GM12891 (cell line): Measurements from ENCODE around the gene COMMD1. TPM values are rescaled to one million over a fixed set of nuclear protein-coding genes. Genes with fewer than 3 reads are reported as not detected.
"Not testable (repeated sequence)": the region's sequence is repeated elsewhere in the genome, so short reads cannot be mapped to it uniquely, and the experiment has no call there.

Source experiments
- DNase-seq: peaks from one replicate; pipeline ENCODE4 v3.0.0; 2011; ENCODE audit warnings: low spot score; ENCODE audit not compliant: insufficient read length
- FAIRE-seq: peaks from 2 replicates; lab custom pipeline; 2011; peaks lifted over from hg19 to GRCh38; lab: Jason Lieb, UNC
- PAX5 ChIP-seq: IDR thresholded peaks from 2 replicates; pipeline ENCODE4 v1.6.1; 2011; ENCODE audit warnings: low read length, moderate library complexity, mild to moderate bottlenecking; ENCODE audit not compliant: insufficient read depth, severe bottlenecking
- POLR2A ChIP-seq: IDR thresholded peaks from 2 replicates; pipeline ENCODE4 v1.6.1; 2011; ENCODE audit warnings: low read depth, low read length, control low read depth
- POLR2AphosphoS5 ChIP-seq: IDR thresholded peaks from 2 replicates; pipeline ENCODE4 v1.6.1; 2011; ENCODE audit warnings: low read depth, low read length, control low read depth
- POU2F2 ChIP-seq: IDR thresholded peaks from 2 replicates; pipeline ENCODE4 v1.6.1; 2011; ENCODE audit warnings: low read depth, mild to moderate bottlenecking, control low read depth, low read length, moderate library complexity
- SPI1 ChIP-seq: IDR thresholded peaks from 2 replicates; pipeline ENCODE4 v1.6.1; 2011; ENCODE audit warnings: low read depth, low read length, control low read depth
- TAF1 ChIP-seq: IDR thresholded peaks from 2 replicates; pipeline ENCODE4 v1.6.1; 2011; ENCODE audit warnings: low read depth, low read length, control low read depth
- polyA plus RNA-seq: library from polyadenylated mRNA; unstranded; fragments of >200 nt; gene quantifications from one replicate; pipeline ENCODE4 v1.2.1, GENCODE V29; 2012; ENCODE audit warnings: low read depth, missing spikeins, inconsistent platforms; ENCODE audit not compliant: missing spikeins

The COMMD1 gene
- 94.9 TPM for polyA plus RNA-seq

DNA sequence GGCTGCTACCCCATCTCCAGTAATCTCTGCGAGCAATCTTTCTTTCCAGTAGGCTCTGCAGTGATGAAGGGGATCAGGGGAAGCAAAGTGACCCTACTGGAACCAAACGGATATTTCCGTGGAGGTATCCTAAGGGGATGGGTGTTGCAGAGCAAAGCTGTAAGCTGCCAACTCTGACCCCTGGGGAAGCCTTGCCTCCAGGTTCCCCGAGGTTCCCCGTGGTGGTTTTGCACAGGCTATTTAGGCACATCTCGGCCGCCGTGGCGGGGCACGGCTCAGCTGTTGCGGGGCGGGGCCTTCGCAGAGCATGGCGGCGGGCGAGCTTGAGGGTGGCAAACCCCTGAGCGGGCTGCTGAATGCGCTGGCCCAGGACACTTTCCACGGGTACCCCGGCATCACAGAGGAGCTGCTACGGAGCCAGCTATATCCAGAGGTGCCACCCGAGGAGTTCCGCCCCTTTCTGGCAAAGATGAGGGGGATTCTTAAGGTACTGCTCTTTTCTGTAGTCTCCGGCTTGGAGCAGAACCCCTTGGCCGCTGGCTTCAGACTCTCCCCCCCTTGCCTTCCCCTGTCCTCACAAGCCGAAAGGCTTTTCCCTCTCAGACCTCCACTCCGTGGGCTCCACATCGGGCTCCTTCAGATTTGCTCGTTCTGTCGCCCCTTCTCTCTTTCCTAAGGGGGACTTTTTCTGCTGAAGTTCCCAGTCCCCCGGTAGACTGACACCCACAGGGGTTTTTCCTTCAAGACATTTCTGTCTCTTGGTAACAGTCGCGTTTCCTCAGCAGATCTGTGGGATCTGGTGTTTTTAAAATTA, at the start of gene COMMD1:
COMMD1 (plus strand) TSS at position 303 of the 814 bp plus-strand sequence; CDS start at position 308, 5 bp downstream.
- peak; percentile 81 for TF ChIP-seq POLR2AphosphoS5
- TF ChIP-seq POLR2A, result peak; percentile 89
- TF ChIP-seq POU2F2, result peak; percentile 88
- no peak for TF ChIP-seq SPI1
- peak; percentile 97 for TF ChIP-seq TAF1
- peak; percentile 56 for TF ChIP-seq PAX5
- DNase-seq, result peak; percentile 56
- peak; percentile 91 for FAIRE-seq

DNA sequence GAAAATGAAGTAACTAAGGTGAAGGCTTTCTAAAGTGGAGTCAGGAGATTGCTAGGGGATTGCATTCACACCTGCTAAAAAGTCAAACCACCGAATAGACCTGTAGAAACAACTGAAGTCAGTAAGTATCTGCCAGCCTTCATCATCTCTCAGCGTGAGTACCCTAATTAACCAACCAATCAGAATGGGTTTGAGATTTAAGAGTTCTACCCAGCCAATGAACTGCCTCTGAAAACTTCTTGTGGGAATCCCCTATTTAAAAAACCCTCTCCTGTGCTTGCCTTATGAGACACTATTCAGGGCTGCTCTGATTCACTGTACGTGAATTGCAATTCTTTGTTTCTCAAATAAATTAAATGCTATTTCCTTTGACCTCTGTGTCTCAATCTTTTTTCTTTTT, 48.2 kb upstream of the COMMD1 start:
- DNase-seq (no peak), FAIRE-seq (no peak)
- TF ChIP-seq POLR2AphosphoS5 (no peak), SPI1 (no peak), TAF1 (no peak), POU2F2 (no peak), POLR2A (no peak), PAX5 (no peak)

DNA sequence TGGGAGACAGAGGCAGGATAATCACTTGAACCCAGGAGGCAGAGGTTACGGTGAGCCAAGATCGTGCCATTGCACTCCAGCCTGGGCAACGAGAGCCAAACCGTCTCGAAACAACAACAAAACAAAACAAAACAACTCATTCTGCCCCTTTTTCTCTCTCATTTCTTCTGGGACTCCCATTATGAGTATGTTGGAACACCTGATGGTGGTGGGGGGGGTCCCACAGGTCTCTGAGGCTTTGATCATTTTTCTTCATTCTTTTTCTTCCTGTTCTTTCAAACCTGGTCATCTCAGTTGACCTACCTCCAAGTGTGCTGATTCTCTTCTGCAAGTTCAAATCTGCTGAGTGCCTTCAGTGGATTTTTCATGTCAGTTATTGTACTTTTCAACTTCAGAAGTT, 43.4 kb upstream of the COMMD1 start:
- DNase-seq (no peak), FAIRE-seq (no peak)
- TF ChIP-seq PAX5 (no peak), POLR2A (no peak), POU2F2 (no peak), POLR2AphosphoS5 (no peak), TAF1 (no peak), SPI1 (no peak)

DNA sequence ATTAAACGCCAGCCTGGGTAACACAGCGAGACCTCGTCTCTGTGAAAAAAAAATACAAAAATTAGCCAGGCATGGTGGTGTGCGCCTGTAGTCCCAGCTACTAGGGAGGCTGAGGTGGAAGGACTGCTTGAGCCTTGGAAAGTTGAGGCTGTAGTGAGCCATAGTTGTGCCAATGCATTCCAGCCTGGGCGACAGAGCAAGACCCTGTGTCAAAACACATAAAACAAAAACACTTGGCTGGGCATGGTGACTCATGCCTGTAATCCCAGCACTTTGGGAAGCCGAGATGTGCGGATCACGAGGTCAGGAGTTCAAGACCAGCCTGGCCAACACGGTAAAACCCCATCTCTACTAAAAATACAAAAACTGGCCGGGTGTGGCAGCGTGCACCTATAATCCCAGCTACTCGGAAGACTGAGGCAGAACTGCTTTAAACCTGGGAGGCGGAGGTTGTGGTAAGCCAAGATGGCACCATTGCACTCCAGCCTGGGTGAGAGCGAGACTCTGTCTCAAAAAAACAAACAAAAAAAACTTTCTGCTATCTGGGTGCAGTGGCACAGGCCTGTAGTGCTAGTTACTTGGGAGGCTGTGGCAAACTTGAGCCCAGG, 38.9 kb upstream of the COMMD1 start:
- not testable (repeated sequence) for DNase-seq, FAIRE-seq

DNA sequence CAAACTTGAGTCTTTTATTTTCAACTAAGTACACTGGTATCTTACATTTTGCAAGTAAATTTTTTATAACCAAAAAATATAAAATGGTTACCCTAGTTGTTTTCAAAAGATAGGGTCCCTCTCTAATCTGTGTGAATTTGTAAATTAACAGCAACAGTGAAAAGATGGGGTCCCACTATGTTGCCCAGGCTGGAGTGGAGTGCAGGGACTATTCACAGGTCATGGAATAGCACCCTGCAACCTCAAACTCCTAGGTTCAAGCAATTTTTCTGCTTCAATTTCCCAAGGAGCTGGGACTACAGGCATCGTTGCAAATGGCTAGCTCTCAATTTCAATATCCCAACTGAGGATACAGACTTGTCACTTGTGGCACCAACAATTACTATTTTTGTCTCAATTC, 29.1 kb upstream of the COMMD1 start:
- TF ChIP-seq POU2F2 (no peak), TAF1 (no peak), POLR2A (no peak), POLR2AphosphoS5 (no peak), PAX5 (no peak), SPI1 (no peak)
- FAIRE-seq (no peak), DNase-seq (no peak)

DNA sequence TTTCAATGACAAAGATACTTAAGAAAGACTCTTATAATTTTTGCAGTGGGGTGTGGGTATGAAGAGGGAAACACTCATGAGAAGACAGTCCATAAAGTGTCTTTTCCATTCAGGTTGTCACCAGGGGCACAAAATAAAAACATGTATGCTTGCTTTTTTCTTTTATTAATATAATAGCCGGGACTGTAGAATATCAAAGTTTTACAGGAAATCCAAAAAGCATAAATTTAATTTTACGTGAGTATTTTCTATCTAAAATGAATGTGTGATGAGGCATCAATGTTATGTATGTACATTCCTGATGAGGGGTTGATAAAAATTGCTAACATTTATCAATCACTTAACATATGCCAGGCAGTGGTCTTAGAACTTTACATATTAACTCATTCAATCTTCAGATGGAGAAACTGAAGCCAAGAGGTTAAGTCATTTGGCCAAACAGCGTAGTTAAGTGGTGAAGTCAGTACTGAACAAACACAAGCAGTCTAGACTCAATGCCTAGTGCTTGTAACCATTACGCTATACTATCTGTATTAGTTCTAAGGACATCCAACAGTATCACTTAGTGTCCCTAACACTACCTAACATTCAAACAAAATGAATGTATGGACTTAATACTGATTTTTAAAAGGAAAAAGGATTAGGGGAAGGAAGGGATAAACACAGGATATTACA, 27.8 kb upstream of the COMMD1 start:
- peak; percentile 31 for FAIRE-seq
- TF ChIP-seq POU2F2, result no peak
- TF ChIP-seq PAX5, result no peak
- TF ChIP-seq POLR2AphosphoS5, result no peak
- TF ChIP-seq SPI1, result no peak
- TF ChIP-seq TAF1, result no peak
- TF ChIP-seq POLR2A, result no peak

DNA sequence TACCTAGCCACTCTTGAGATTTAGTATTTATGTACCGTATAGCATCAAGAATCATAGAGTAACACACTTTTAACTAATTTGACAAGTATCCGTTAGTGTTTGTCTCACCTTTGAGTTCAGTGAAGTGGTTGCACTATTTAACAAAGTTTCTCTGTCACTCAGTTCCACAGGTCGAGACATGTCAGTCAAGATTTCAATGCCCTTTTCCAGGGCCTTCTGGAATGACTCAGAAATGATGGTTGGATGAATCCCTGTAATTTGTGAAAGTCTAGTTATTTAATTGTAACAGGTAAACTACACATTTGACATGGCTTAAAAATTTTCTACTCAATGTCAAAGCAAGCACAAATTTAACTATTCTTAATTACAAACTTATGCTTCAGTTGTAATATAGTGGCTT, 26.7 kb upstream of the COMMD1 start:
- no peak for DNase-seq

More for the DNA sequence above, 27.8 kb upstream of the COMMD1 start:
- no peak for DNase-seq

DNA sequence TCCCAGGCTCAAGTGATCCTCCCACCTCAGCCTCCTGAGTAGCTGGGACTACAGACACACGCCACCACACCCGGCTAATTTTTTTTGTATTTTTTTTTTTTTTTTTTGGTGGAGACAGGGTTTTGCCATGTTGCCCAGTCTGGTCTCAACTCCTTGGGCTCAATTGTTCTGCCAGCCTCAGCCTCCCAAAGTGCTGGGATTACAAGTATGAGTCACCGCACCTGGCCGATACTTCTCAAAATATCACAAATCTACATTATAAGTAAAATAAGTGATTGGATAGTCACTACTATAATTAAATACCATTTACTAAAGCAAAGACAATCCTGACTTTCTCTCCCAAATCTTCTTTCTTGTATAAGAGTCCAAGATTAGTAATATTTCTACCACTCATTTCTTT, 26.1 kb upstream of the COMMD1 start:
- FAIRE-seq, DNase-seq: not testable (repeated sequence)

More for the DNA sequence above, 26.7 kb upstream of the COMMD1 start:
- no peak for FAIRE-seq
- TF ChIP-seq POU2F2 (no peak), SPI1 (no peak)

DNA sequence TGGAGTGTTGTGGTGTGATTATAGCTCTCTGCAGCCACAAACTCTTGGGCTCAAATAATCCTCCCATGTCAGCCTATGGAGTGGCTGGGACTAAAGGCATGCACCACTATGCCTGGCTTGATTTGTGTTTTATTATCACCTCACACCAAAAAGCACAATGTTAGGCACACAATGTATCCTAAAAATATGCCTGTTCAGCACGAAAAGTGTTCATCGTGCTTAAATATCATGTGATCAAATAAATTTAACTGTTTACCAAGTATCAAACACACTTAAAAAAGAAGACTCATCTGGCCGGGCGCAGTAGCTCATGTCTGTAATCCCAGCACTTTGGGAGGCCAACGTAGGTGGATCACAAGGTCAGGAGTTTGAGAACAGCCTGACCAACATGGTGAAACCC, 22.6 kb upstream of the COMMD1 start:
- no peak for DNase-seq

DNA sequence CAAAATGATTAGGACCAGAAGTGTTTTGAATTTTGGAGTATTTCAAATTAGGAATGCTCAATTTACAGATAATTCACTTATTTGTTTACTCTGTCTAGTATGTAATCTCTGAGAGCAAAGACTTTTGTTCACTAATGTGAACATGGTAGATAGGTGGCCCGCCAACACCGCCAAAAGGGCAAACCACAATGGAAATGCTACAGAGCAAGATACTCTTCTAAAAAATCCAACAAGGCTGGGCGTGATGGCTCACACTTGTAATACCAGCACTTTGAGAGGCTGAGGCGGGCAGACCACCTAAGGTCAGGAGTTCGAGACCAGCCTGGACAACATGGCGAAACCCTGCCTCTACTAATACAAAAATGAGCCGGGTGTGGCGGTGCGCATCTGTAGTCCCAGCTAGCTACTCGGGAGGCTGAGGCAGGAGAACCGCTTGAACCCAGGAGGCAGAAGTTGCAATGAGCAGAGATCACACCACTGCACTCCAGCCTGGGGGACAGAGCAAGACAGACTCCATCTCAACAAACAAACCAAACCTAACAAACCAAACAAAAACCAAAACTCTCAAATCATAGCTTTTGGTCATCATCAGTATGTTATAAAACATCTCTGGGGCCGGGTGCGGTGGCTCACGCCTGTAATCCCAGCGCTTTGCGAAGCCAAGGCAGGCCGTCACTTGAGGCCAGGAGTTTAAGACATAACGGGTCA, 19.4 kb upstream of the COMMD1 start:
- TF ChIP-seq POU2F2, result no peak
- 0 out of 2 replicates have a peak, but pooled peaks have one; percentile 31 for TF ChIP-seq POLR2AphosphoS5
- TF ChIP-seq PAX5, result no peak
- no peak for TF ChIP-seq POLR2A
- DNase-seq (no peak), FAIRE-seq (no peak)

More for the DNA sequence above, 22.6 kb upstream of the COMMD1 start:
- no peak for FAIRE-seq
- TF ChIP-seq SPI1 (no peak), POU2F2 (no peak), TAF1 (no peak), POLR2AphosphoS5 (no peak), POLR2A (no peak), PAX5 (no peak)
